Measurements from ENCODE around the gene KRT83. TPM values are rescaled to one million over a fixed set of nuclear protein-coding genes. Genes with fewer than 3 reads are reported as not detected.
A peak's percentile ranks its signal among the peaks of the same experiment; 100 is the strongest.

The KRT83 gene
- polyA plus RNA-seq, 3 donors, result not detected

- Histone ChIP-seq H3K4me3 (replicated peaks in 1 of 3; ENCODE audit: low read depth in 2 of 3, low read length in 3 of 3) (no peak overlapping the region), H3K27me3 (ENCODE audit: control insufficient read depth in 2 of 2, insufficient read depth in 2 of 2, low read length in 2 of 2) (peaks cover 23 to 37% of the 10 kb centered on the region in 2 donors), H2AFZ (ENCODE audit: insufficient read depth, low read depth, low read length, poor library complexity, severe bottlenecking) (no peak overlapping the region), H3K79me2 (ENCODE audit: insufficient read depth, low read length) (no peaks in the 10 kb centered on the region), H3K9me3 (replicated peaks in 1 of 2; ENCODE audit: control insufficient read depth in 1 of 2, insufficient read depth in 1 of 2, low read length in 2 of 2) (no peaks in the 10 kb centered on the region), H3K4me1 (ENCODE audit: control insufficient read depth in 1 of 2, insufficient read depth in 2 of 2, low read length in 2 of 2) (peaks cover 6 to 11% of the 10 kb centered on the region in 2 donors), H3K36me3 (replicated peaks in 1 of 2; ENCODE audit: control insufficient read depth in 1 of 2, insufficient read depth in 2 of 2, low read length in 2 of 2) (no peaks in the 10 kb centered on the region), H3K4me2 (replicated peaks; ENCODE audit: extremely low read depth, low read length, poor library complexity, severe bottlenecking) (no peak overlapping the region), H3K9ac (ENCODE audit: insufficient read depth, low read length, poor library complexity, severe bottlenecking) (no peak overlapping the region), H4K20me1 (ENCODE audit: insufficient read depth, low read length) (no peaks in the 10 kb centered on the region), H3K27ac (ENCODE audit: low read depth in 1 of 2, low read length in 2 of 2) (no peak overlapping the region)
- intact Hi-C loops (cut with micrococcal nuclease), result no loop called here
- no peak overlapping the region for H3K27ac Mint-ChIP-seq
- H3K27me3 Mint-ChIP-seq (ENCODE audit: low read depth in 3 of 3), result peaks cover 33 to 38% (median 38%) of the 10 kb centered on the region in 3 donors
- 88% methylated on average over 5 of the region's 14 CpGs for WGBS (ENCODE audit: insufficient coverage)
- H3K4me3 Mint-ChIP-seq, result no peak overlapping the region
- H3K4me1 Mint-ChIP-seq, result peaks cover 13% of the 10 kb centered on the region
- peaks cover 0 to 6% (median 0%) of the 10 kb centered on the region in 7 donors for H3K9me3 Mint-ChIP-seq
- TF ChIP-seq CTCF (IDR thresholded peaks at IDR 0.05), result no peak
- no peak for DNase-seq
- H3K36me3 Mint-ChIP-seq, result peaks cover 3 to 4% of the 10 kb centered on the region in 2 donors
Observed at GRCh38 chr12:52300796-52301691, 20.2 kb downstream of the KRT83 start.

- peaks cover 23 to 32% of the 10 kb centered on the region in 2 donors for H3K4me1 ChIP-seq (ENCODE audit: control insufficient read depth in 1 of 2, insufficient read depth in 2 of 2, low read length in 2 of 2)
- no peak for DNase-seq
- peaks cover 17 to 28% (median 25%) of the 10 kb centered on the region in 3 donors for H3K27me3 Mint-ChIP-seq (ENCODE audit: low read depth in 3 of 3)
- H2AFZ ChIP-seq (ENCODE audit: insufficient read depth, low read depth, low read length, poor library complexity, severe bottlenecking), result no peak overlapping the region
- H3K9me3 ChIP-seq (replicated peaks in 1 of 2; ENCODE audit: control insufficient read depth in 1 of 2, insufficient read depth in 1 of 2, low read length in 2 of 2), result no peaks in the 10 kb centered on the region
- H3K27me3 ChIP-seq (ENCODE audit: control insufficient read depth in 2 of 2, insufficient read depth in 2 of 2, low read length in 2 of 2), result peaks cover 23 to 26% of the 10 kb centered on the region in 2 donors
- no peak overlapping the region for H3K4me3 ChIP-seq (replicated peaks in 1 of 3; ENCODE audit: low read depth in 2 of 3, low read length in 3 of 3)
- H3K36me3 Mint-ChIP-seq, result peaks cover 3 to 7% of the 10 kb centered on the region in 2 donors
- H3K9ac ChIP-seq (ENCODE audit: insufficient read depth, low read length, poor library complexity, severe bottlenecking), result no peak overlapping the region
- TF ChIP-seq CTCF (IDR thresholded peaks at IDR 0.05), result no peak
- H3K9me3 Mint-ChIP-seq, result peaks cover 0 to 6% (median 0%) of the 10 kb centered on the region in 7 donors
- H3K79me2 ChIP-seq (ENCODE audit: insufficient read depth, low read length), result no peaks in the 10 kb centered on the region
- intact Hi-C loops (cut with micrococcal nuclease), result no loop called here
- H3K4me3 Mint-ChIP-seq, result peak overlapping the region in 1 of 2 donors; percentile 54
- no peak overlapping the region for H3K4me2 ChIP-seq (replicated peaks; ENCODE audit: extremely low read depth, low read length, poor library complexity, severe bottlenecking)
- no peak overlapping the region for H3K27ac Mint-ChIP-seq
- no peaks in the 10 kb centered on the region for H3K36me3 ChIP-seq (replicated peaks in 1 of 2; ENCODE audit: control insufficient read depth in 1 of 2, insufficient read depth in 2 of 2, low read length in 2 of 2)
- WGBS (ENCODE audit: insufficient coverage), result 60% methylated on average over 1 of the region's 4 CpGs
- H4K20me1 ChIP-seq (ENCODE audit: insufficient read depth, low read length), result no peaks in the 10 kb centered on the region
- H3K4me1 Mint-ChIP-seq, result peaks cover 31% of the 10 kb centered on the region
- no peak overlapping the region for H3K27ac ChIP-seq (ENCODE audit: low read depth in 1 of 2, low read length in 2 of 2)
Observed at GRCh38 chr12:52298677-52299190, 22.5 kb downstream of the KRT83 start.

Data from CD14-positive monocyte (primary cell).